HUES48 (cell line): Measurements from ENCODE around the gene TMEM200B.
"Not testable (repeated sequence)": the region's sequence is repeated elsewhere in the genome, so short reads cannot be mapped to it uniquely, and the experiment has no call there.

Experiments
- H3K27ac ChIP-seq: one replicate; pipeline ENCODE4 v1.7.0; 2013; ENCODE audit warnings: low read depth, low read length, inconsistent platforms
- H3K27me3 ChIP-seq: 2 replicates; pipeline ENCODE4 v1.6.1; 2013; ENCODE audit warnings: mild to moderate bottlenecking, low read length; ENCODE audit not compliant: control insufficient read depth, insufficient read depth
- H3K36me3 ChIP-seq: 2 replicates; pipeline ENCODE4 v1.6.1; 2013; ENCODE audit warnings: low read length; ENCODE audit not compliant: control insufficient read depth, insufficient read depth
- H3K4me1 ChIP-seq: 2 replicates; pipeline ENCODE4 v1.6.1; 2013; ENCODE audit warnings: mild to moderate bottlenecking, low read length; ENCODE audit not compliant: control insufficient read depth, insufficient read depth
- H3K4me3 ChIP-seq: 2 replicates; pipeline ENCODE4 v1.5.1; 2013; ENCODE audit warnings: mild to moderate bottlenecking, low read depth, low read length
- H3K9ac ChIP-seq: 2 replicates; pipeline ENCODE4 v1.6.1; 2013; ENCODE audit warnings: mild to moderate bottlenecking, low read depth, low read length, moderate library complexity
- H3K9me3 ChIP-seq: 2 replicates; pipeline ENCODE4 v1.6.1; 2013; ENCODE audit warnings: low read length; ENCODE audit not compliant: control insufficient read depth, insufficient read depth

Gene TMEM200B

DNA sequence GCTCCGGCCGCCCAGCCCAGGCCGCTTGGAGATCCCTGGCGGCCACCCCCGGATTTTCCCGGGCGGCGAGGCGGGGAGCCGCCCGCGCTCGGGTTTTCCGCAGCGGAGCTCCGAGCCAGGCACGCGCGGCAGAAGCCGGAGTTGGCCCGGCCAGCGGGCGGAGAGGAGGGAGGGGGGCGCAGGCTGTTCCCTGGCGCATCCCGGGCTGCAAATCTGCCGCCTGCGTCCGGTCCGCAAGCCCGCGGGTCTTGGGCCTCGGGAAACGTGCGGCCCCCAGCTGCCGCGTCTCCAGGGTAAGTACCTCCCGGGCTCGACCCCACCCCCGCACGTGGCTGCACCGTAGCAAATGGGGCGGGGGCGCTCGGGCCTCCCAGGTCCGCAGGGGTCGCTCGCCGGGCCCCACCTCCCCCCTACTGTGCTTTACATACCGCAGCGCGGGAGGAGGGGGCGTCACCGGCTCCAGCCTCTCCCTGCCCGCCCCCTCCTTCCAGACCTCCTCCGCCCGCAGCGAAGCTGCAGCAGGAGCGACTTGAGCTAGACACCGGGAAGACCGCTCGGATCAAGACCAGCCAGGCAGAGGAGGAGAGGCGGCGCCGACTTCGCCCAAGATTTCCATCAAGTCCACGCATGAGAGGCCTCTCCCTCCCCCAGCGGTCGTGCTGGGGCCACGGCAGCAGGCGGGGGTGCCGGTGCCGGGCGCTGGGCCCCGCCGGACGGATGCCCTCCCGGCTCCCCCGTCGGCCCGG is 1.6 kb downstream of the TMEM200B start:
- Histone ChIP-seq H3K9ac (peak overlapping the region; percentile 60; the same call in 1 of the 2 replicates), H3K27ac (peak overlapping the region; percentile 12), H3K27me3 (peaks cover 24% of the 10 kb centered on the region), H3K4me3 (peak overlapping the region; percentile 65), H3K9me3 (no peaks in the 10 kb centered on the region), H3K4me1 (peaks cover 17% of the 10 kb centered on the region; the same call in 1 of the 2 replicates), H3K36me3 (peaks cover 11% of the 10 kb centered on the region; the same call in 1 of the 2 replicates)

DNA sequence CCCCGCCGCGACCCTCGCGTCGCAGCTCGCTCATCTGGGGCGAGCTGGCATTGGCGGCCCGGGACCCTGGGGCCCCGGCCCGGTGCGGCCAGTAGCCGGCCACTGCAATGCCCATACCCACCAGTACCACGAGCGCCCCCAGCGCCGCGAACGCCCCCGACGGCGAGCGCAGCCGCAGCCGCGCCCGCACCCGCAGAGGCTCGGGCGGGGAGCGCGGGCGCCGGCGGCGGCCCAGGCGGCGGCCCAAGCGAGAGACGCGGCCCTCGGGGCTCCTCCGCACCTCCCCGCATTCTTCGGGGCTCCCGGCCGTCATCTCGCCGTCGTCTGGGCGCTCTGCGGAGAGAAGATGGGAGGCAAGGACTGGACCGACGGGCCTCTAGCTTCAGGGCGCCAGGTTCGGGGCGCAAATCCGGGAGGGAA is 2.2 kb downstream of the TMEM200B start:
- H3K27me3 ChIP-seq = peaks cover 24% of the 10 kb centered on the region
- no peak overlapping the region for H3K27ac ChIP-seq
- no peaks in the 10 kb centered on the region for H3K9me3 ChIP-seq
- H3K4me3 ChIP-seq = peak overlapping the region; percentile 65
- peaks cover 14% of the 10 kb centered on the region; the same call in 1 of the 2 replicates for H3K36me3 ChIP-seq
- peak overlapping the region; percentile 34; the same call in 1 of the 2 replicates for H3K9ac ChIP-seq
- peaks cover 17% of the 10 kb centered on the region; the same call in 1 of the 2 replicates for H3K4me1 ChIP-seq

DNA sequence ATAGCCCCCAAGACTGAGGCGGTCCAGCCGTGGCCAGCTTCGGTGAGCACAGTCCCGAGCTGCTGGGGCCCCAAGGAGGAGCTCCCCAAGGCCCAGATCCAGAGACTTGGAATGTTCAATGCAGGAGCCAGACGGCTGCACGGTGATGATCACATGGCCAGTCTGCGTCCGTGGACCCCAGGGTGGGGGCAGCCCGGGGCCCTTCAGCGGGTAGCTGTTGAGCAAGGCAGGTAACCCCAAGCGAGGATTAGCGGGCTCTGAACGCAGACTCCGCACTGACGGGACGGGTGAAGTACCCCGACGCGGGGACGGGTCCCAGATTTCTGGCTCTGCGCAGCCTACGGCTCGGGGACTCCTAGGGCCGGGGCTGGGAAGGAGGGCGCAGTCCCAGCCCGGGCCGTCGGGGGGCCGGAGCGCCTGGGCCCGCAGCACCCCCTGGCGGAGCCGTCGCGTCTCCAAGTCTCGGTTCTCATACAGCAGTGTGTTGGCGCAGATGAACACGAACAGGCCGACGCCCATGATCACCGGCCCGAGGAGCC is 2.7 kb downstream of the TMEM200B start:
- Histone ChIP-seq H3K27ac (no peak overlapping the region), H3K27me3 (peaks cover 24% of the 10 kb centered on the region)

GRCh38 chr1:29120367-29120766 is 3.3 kb downstream of the TMEM200B start:
- Histone ChIP-seq H3K27ac (no peak overlapping the region), H3K36me3 (peaks cover 20% of the 10 kb centered on the region; the same call in 1 of the 2 replicates), H3K4me1 (peaks cover 12% of the 10 kb centered on the region; the same call in 1 of the 2 replicates), H3K9ac (no peak overlapping the region), H3K9me3 (no peaks in the 10 kb centered on the region), H3K27me3 (peaks cover 19% of the 10 kb centered on the region), H3K4me3 (no peak overlapping the region)

More for the DNA sequence above, 2.7 kb downstream of the TMEM200B start:
- Histone ChIP-seq H3K9ac (no peak overlapping the region; the same call in 1 of the 2 replicates), H3K36me3 (peaks cover 14% of the 10 kb centered on the region; the same call in 1 of the 2 replicates), H3K4me3 (peak overlapping the region; percentile 65; the same call in 1 of the 2 replicates), H3K4me1 (peaks cover 17% of the 10 kb centered on the region; the same call in 1 of the 2 replicates), H3K9me3 (no peaks in the 10 kb centered on the region)

DNA sequence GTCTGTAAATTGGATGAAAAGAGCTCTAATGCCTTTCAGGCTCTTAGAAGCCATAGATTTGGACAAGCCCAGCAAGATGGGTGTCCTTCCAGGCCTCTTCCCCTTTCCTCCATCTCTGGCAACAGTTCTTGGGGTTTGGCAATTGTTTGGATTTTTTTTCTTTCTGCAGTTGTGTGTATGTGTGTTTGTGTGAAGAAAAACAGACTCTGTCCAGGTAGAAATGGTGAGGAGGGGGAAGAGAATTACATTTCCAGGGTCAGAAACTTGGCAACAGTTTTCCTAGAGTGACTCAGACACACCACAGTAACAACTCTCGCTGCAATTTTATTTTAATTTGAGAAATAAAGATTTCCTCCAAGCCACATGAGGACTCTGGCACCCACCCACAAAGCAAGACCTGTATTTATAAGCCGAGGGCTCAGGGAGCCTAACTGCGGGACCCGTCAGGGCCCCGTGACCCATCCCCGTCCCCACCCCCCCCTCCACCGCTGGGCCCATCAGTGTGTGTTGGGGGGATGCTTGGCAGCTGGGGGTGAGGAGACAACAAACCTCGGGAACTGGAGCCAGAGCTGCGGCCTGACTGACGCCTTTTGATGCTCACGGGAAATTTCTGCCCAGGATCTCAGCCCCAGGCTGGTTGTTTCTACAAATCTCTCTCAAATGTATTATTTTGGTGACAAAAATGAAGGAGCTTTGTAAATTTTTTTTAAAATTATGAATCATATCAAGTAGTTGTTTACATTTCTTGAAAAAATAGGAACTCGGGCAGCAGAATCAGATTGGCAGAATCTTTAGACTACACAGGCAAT is 4.4 kb downstream of the TMEM200B start:
- Histone ChIP-seq H3K4me1 (0 out of 2 replicates have a peak, but pooled peaks cover 6% of the 10 kb centered on the region), H3K9ac (no peak overlapping the region), H3K4me3 (no peak overlapping the region), H3K9me3 (no peaks in the 10 kb centered on the region), H3K36me3 (peaks cover 21% of the 10 kb centered on the region; the same call in 1 of the 2 replicates), H3K27me3 (peaks cover 19% of the 10 kb centered on the region), H3K27ac (no peak overlapping the region)

- peaks cover 7% of the 10 kb centered on the region for H3K27me3 ChIP-seq
- H3K4me3 ChIP-seq = no peak overlapping the region
- H3K9me3 ChIP-seq = no peaks in the 10 kb centered on the region
- H3K4me1 ChIP-seq = peaks cover 18% of the 10 kb centered on the region
- peaks cover 21% of the 10 kb centered on the region; the same call in 1 of the 2 replicates for H3K36me3 ChIP-seq
- H3K27ac ChIP-seq = no peak overlapping the region
- no peak overlapping the region for H3K9ac ChIP-seq
Measured at GRCh38 chr1:29117381-29117780, 6.3 kb downstream of the TMEM200B start.

GRCh38 chr1:29114654-29115053 is 9.0 kb downstream of the TMEM200B start:
- H3K4me3 ChIP-seq = no peak overlapping the region
- peaks cover 15% of the 10 kb centered on the region; the same call in 1 of the 2 replicates for H3K36me3 ChIP-seq
- no peaks in the 10 kb centered on the region for H3K9me3 ChIP-seq
- no peak overlapping the region for H3K9ac ChIP-seq
- H3K27me3 ChIP-seq = no peaks in the 10 kb centered on the region
- H3K4me1 ChIP-seq = peaks cover 16% of the 10 kb centered on the region
- H3K27ac ChIP-seq = no peak overlapping the region

DNA sequence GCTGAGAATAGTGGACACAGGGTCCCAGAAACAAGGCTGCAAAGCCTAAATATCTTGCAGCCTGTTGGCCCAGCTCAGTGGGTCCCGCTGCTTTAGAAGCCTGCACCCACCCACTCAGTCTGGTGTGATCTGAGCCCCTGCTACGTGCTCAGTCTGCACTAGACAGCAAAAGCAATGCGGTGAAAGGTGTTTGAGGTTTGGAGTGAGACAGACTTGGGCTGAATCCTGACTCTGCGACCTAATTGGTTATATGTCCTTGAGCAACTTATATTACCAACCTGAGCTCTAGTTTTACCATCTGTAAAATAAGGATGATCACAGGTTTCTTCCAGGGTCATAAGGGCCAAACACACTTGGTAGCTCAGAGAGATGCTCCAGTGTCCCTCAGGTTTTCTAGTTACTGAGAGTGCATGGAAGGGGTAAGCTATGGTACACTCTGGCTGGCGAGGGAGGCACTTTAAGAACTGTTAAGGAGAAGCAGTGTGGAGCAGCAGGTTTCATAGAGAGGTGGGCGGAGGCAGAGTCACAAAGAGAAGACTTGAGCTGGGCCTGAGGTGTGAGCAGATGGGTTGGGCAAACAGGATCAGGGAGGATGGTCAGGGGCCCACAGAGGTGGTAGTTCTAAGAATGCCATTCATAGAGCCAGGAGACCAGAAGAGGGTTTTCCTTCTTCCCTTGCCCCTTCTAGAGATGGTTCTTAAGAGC is 10.1 kb downstream of the TMEM200B start:
- no peak overlapping the region for H3K9ac ChIP-seq
- no peak overlapping the region for H3K27ac ChIP-seq
- H3K36me3 ChIP-seq = peaks cover 16% of the 10 kb centered on the region
- H3K4me3 ChIP-seq = no peak overlapping the region
- H3K9me3 ChIP-seq = no peaks in the 10 kb centered on the region
- no peaks in the 10 kb centered on the region for H3K27me3 ChIP-seq
- peaks cover 16% of the 10 kb centered on the region for H3K4me1 ChIP-seq

- Histone ChIP-seq H3K9me3 (no peaks in the 10 kb centered on the region), H3K36me3 (peaks cover 16% of the 10 kb centered on the region), H3K27ac (peak overlapping the region; percentile 42), H3K27me3 (no peaks in the 10 kb centered on the region), H3K9ac (no peak overlapping the region), H3K4me1 (peaks cover 16% of the 10 kb centered on the region), H3K4me3 (no peak overlapping the region)
Measured at GRCh38 chr1:29112705-29113412, 10.8 kb downstream of the TMEM200B start.

GRCh38 chr1:29108041-29108440 is 15.7 kb downstream of the TMEM200B start:
- not testable (repeated sequence) for H3K4me3 ChIP-seq, H3K9me3 ChIP-seq, H3K27me3 ChIP-seq, H3K9ac ChIP-seq, H3K27ac ChIP-seq, H3K36me3 ChIP-seq
- peaks cover 11% of the 10 kb centered on the region for H3K4me1 ChIP-seq
